OCI-LY7 (cell line): Measurements from ENCODE around the gene PPIL3.

Experiments
- CTCF ChIP-seq: fragments of 200-600 bp; sonication (generic); conservative IDR thresholded peaks from 2 replicates; pipeline ENCODE4 v1.5.1; 2014; ENCODE audit warnings: mild to moderate bottlenecking, antibody characterized with exemption, low read length, moderate library complexity, mixed read lengths
- EZH2phosphoT487 ChIP-seq: fragments of 200-600 bp; sonication (generic); IDR thresholded peaks from 2 replicates; pipeline ENCODE4 v1.6.1; 2018; ENCODE audit warnings: low read depth, borderline replicate concordance, mild to moderate bottlenecking, mixed run types, antibody characterized with exemption, low read length, moderate library complexity, mixed read lengths

- peak; percentile 87 for TF ChIP-seq CTCF
- no peak for TF ChIP-seq EZH2phosphoT487
Observed at GRCh38 chr2:200905618-200906296, 16.9 kb upstream of the PPIL3 start.
